NCI-H146 treated with DMSO at 0.1 percent for 48 hours (cell line): Measurements from ENCODE around the gene FRMD7.
"Not testable (repeated sequence)": the region's sequence is repeated elsewhere in the genome, so short reads cannot be mapped to it uniquely, and the experiment has no call there.

Experiments used
- DNase-seq: peaks from one replicate; lab custom pipeline; 2025; ENCODE audit not compliant: unreplicated experiment; lab: John Stamatoyannopoulos, UW

The FRMD7 gene

GRCh38 chrX:132127743-132128142 lies at the start of gene FRMD7:
Gene FRMD7 (minus strand): TSS chrX:132128020. CDS start chrX:132127844, 176 bp downstream.
- no peak for DNase-seq

- no peak for DNase-seq
Measured at GRCh38 chrX:132173647-132174046, 45.8 kb upstream of the FRMD7 start.

- no peak for DNase-seq
Measured at GRCh38 chrX:132171881-132172280, 44.1 kb upstream of the FRMD7 start.

- DNase-seq: no peak
Measured at GRCh38 chrX:132171478-132171877, 43.7 kb upstream of the FRMD7 start.

- DNase-seq: peak; percentile 64
Measured at GRCh38 chrX:132169554-132169953, 41.7 kb upstream of the FRMD7 start.

GRCh38 chrX:132165651-132166050 lies 37.8 kb upstream of the FRMD7 start:
- no peak for DNase-seq

- no peak for DNase-seq
Measured at GRCh38 chrX:132165005-132165404, 37.2 kb upstream of the FRMD7 start.

- not testable (repeated sequence) for DNase-seq
Measured at GRCh38 chrX:132163094-132163493, 35.3 kb upstream of the FRMD7 start.

- no peak for DNase-seq
Measured at GRCh38 chrX:132153166-132153565, 25.3 kb upstream of the FRMD7 start.

GRCh38 chrX:132146456-132146855 lies 18.6 kb upstream of the FRMD7 start:
- DNase-seq: no peak

GRCh38 chrX:132144061-132144460 lies 16.2 kb upstream of the FRMD7 start:
- DNase-seq: no peak

- no peak for DNase-seq
Measured at GRCh38 chrX:132125906-132126305, 1.9 kb downstream of the FRMD7 start.

- DNase-seq: no peak
Measured at GRCh38 chrX:132120913-132121312, 6.9 kb downstream of the FRMD7 start.

GRCh38 chrX:132119821-132120515 lies 7.9 kb downstream of the FRMD7 start:
- no peak for DNase-seq

- DNase-seq: no peak
Measured at GRCh38 chrX:132119283-132119682, 8.5 kb downstream of the FRMD7 start.

- no peak for DNase-seq
Measured at GRCh38 chrX:132118358-132118757, 9.5 kb downstream of the FRMD7 start.

GRCh38 chrX:132115792-132116191 lies 12.0 kb downstream of the FRMD7 start:
- DNase-seq: no peak

GRCh38 chrX:132114607-132115006 lies 13.2 kb downstream of the FRMD7 start:
- peak; percentile 63 for DNase-seq

GRCh38 chrX:132107291-132107690 lies 20.5 kb downstream of the FRMD7 start:
- no peak for DNase-seq

- DNase-seq: no peak
Measured at GRCh38 chrX:132101799-132102198, 26.0 kb downstream of the FRMD7 start.

GRCh38 chrX:132101206-132101605 lies 26.6 kb downstream of the FRMD7 start:
- DNase-seq: no peak

GRCh38 chrX:132098704-132099103 lies 29.1 kb downstream of the FRMD7 start:
- not testable (repeated sequence) for DNase-seq

GRCh38 chrX:132094164-132094563 lies 33.7 kb downstream of the FRMD7 start:
- DNase-seq: no peak
